Gastrocnemius medialis (tissue), 4 donors: ENCODE data around the gene NIPBL.

Experiments
- POLR2A ChIP-seq, 2 donors: fragments of 450-650 bp; IDR thresholded peaks; one replicate each; pipeline ENCODE4 v1.6.1; 2017; ENCODE audit warnings: antibody characterized with exemption in 2 of 2, mild to moderate bottlenecking in 2 of 2, moderate library complexity in 2 of 2
- TF ChIP-seq, protein P1 (sequence below), 5 experiments: fragments of 450-650 bp in 3 of 5; fragments of 200-600 bp in 2 of 5; sonication (generic) in 2 of 5; IDR thresholded peaks in 4 of 5; conservative IDR thresholded peaks in 1 of 5; 1 replicate in 4 of 5; 2 replicates in 1 of 5; pipeline ENCODE4 v1.5.1; 2016 to 2019; ENCODE audit warnings: antibody characterized with exemption in 5 of 5, mild to moderate bottlenecking in 3 of 5, moderate library complexity in 3 of 5

DNA sequence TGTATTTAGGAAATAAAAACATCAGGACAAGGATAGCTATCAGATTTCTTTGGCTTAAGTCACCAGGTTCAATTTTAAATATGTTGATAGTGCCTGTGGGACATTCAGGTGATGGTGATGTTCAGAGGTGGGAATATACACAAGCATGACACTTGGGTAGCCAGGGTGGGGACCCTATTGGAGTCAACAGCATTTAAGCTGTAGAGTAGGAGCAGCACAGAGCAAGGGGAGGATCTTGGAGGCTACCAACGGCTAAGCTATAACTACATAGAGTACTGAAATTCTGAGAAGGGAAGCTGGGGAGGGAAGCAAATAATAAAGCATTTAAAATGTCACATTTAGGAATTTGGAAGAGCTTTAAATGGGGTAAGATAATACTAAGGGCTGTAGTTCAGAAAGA is 194.9 kb downstream of the NIPBL start:
- TF ChIP-seq, protein P1, sequence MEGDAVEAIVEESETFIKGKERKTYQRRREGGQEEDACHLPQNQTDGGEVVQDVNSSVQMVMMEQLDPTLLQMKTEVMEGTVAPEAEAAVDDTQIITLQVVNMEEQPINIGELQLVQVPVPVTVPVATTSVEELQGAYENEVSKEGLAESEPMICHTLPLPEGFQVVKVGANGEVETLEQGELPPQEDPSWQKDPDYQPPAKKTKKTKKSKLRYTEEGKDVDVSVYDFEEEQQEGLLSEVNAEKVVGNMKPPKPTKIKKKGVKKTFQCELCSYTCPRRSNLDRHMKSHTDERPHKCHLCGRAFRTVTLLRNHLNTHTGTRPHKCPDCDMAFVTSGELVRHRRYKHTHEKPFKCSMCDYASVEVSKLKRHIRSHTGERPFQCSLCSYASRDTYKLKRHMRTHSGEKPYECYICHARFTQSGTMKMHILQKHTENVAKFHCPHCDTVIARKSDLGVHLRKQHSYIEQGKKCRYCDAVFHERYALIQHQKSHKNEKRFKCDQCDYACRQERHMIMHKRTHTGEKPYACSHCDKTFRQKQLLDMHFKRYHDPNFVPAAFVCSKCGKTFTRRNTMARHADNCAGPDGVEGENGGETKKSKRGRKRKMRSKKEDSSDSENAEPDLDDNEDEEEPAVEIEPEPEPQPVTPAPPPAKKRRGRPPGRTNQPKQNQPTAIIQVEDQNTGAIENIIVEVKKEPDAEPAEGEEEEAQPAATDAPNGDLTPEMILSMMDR (IDR thresholded peaks at IDR 0.05 in 4 of 5, conservative IDR thresholded peaks at IDR 0.05 in 1 of 5) = no peak
- no peak for TF ChIP-seq POLR2A (IDR thresholded peaks at IDR 0.05)
